ENCODE results near the gene FN3K. TPM values are rescaled to one million over a fixed set of nuclear protein-coding genes. Genes with fewer than 3 reads are reported as not detected.

The FN3K gene
- total and polyA plus RNA-seq, 2 of the 4 experiments (the other 2 are of a cell fraction): 0.90 to 2.9 TPM

DNA sequence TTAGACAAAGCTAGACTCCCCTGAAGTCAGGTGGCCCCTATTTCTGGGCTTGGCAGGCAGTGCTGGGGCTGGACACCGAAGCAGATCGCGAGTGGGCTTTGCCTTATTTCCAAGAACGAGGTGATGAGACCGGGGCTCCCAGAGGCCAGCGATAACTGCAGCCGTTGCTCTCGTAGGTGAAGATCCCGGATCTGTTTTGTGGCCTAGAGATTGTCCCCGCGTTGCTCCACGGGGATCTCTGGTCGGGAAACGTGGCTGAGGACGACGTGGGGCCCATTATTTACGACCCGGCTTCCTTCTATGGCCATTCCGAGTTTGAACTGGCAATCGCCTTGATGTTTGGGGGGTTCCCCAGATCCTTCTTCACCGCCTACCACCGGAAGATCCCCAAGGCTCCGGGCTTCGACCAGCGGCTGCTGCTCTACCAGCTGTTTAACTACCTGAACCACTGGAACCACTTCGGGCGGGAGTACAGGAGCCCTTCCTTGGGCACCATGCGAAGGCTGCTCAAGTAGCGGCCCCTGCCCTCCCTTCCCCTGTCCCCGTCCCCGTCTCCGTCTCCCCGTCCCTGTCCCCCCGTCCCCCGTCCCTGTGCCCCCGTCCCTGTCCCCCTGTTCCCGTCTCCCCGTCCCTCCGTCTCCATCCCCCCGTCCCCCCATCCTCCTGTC lies 15.0 kb downstream of the FN3K start:
- TF ChIP-seq SMC3 (IDR thresholded peaks at IDR 0.05; ENCODE audit: low read depth, low read length): no peak
- TF ChIP-seq RFX5 (IDR thresholded peaks at IDR 0.05; ENCODE audit: low read depth, low read length): no peak
- TF ChIP-seq USF2 (IDR thresholded peaks at IDR 0.05; ENCODE audit: low read depth, low read length): no peak
- no peak for TF ChIP-seq MXI1 (IDR thresholded peaks at IDR 0.05; ENCODE audit: borderline replicate concordance, low read depth, low read length)
- H3K27me3 ChIP-seq (ENCODE audit: control insufficient read depth, insufficient read depth, low read length): no peaks in the 10 kb centered on the region
- H4K8ac ChIP-seq (ENCODE audit: low read depth in 2 of 2, low read length in 2 of 2): no peak overlapping the region
- H3K27ac ChIP-seq (ENCODE audit: insufficient read depth, low read length): no peak overlapping the region
- H3K4me1 ChIP-seq (ENCODE audit: control insufficient read depth, insufficient read depth, low read length): peaks cover 4% of the 10 kb centered on the region
- no peak overlapping the region for H3K4ac ChIP-seq (ENCODE audit: low read depth, low read length)
- intact Hi-C loops (cut with micrococcal nuclease) (no loop called here), in situ Hi-C loops (cut with MboI; ENCODE audit: low sequenced_read_pairs) (no loop called here), dilution Hi-C loops (cut with HindIII; ENCODE audit: low sequenced_read_pairs, unreplicated experiment) (no loop called here)
- 72% methylated on average over 19 of the region's 40 CpGs; no CpG with 5 or more reads in 1 of the 2 experiments for WGBS, 2 experiments (ENCODE audit: extremely low coverage in 2 of 2, insufficient read length in 1 of 2)
- H4K91ac ChIP-seq (ENCODE audit: insufficient read depth, low read depth, low read length): no peak overlapping the region
- H3K56ac ChIP-seq (ENCODE audit: extremely low read depth, insufficient read depth, low read length): no peak overlapping the region
- no peak overlapping the region for H2AFZ ChIP-seq (replicated peaks; ENCODE audit: low read length, poor library complexity)
- H3K4me2 ChIP-seq (ENCODE audit: low read depth, low read length): no peak overlapping the region
- no peak for DNase-seq
- no peak overlapping the region for H2AK9ac ChIP-seq (replicated peaks; ENCODE audit: low read depth, low read length, poor library complexity)
- no peaks in the 10 kb centered on the region for H3K36me3 ChIP-seq (ENCODE audit: control insufficient read depth, insufficient read depth, low read length)
- H2BK120ac ChIP-seq (ENCODE audit: low read depth, low read length): no peak overlapping the region
- no peak overlapping the region for H4K5ac ChIP-seq (ENCODE audit: low read depth, low read length)
- no peak overlapping the region for H3K23ac ChIP-seq (ENCODE audit: low read depth, low read length)
- H3K18ac ChIP-seq (ENCODE audit: low read depth, low read length): no peak overlapping the region
- H4K20me1 ChIP-seq (ENCODE audit: insufficient read depth, low read length): peaks cover 16% of the 10 kb centered on the region
- CTCF ChIA-PET: no interaction called here
- no peak overlapping the region for H3K9ac ChIP-seq (ENCODE audit: low read depth, low read length)
- H2BK15ac ChIP-seq (ENCODE audit: low read depth, low read length): no peak overlapping the region
- H2AK5ac ChIP-seq (ENCODE audit: low read depth, low read length): no peak overlapping the region
- H2BK20ac ChIP-seq (ENCODE audit: low read depth, low read length): no peak overlapping the region
- ATAC-seq (ENCODE audit: low read depth): no peak
- no peaks in the 10 kb centered on the region; the same call in none of the 2 replicates for H3K9me3 ChIP-seq (ENCODE audit: control insufficient read depth, insufficient read depth, low read length)
- no TSS peak for BruUV-seq (replicated peaks)
- peaks cover 10% of the 10 kb centered on the region for H3K9me1 ChIP-seq (ENCODE audit: insufficient read depth, low read length)
- no peak overlapping the region for H3K14ac ChIP-seq (replicated peaks; ENCODE audit: low read depth, low read length)
- H3K4me3 ChIP-seq (ENCODE audit: insufficient read depth, low read depth, low read length): no peak overlapping the region
- no peak overlapping the region for H2BK5ac ChIP-seq (ENCODE audit: low read depth, low read length, poor library complexity, severe bottlenecking)
- POLR2A ChIA-PET (ENCODE audit: unreplicated experiment): no interaction called here
- peaks cover 21 to 30% of the 10 kb centered on the region in 2 experiments for H3K79me1 ChIP-seq (ENCODE audit: low read depth in 1 of 2, low read length in 2 of 2)
